ENCODE data around the gene CYGB. TPM values are rescaled to one million over a fixed set of nuclear protein-coding genes. Genes with fewer than 3 reads are reported as not detected.
A peak's percentile ranks its signal among the peaks of the same experiment; 100 is the strongest.

CYGB gene
- total and polyA plus RNA-seq, 4 donors: 0.83 to 7.8 (median 1.4) TPM

- H3K27me3 ChIP-seq (ENCODE audit: control insufficient read depth in 4 of 4, insufficient read depth in 4 of 4, low read length in 3 of 4): no peaks in the 10 kb centered on the region
- WGBS: 55% methylated on average over 3 of the region's 3 CpGs
- H3K4me1 ChIP-seq (ENCODE audit: control insufficient read depth in 4 of 4, insufficient read depth in 4 of 4, low read length in 3 of 4): peaks cover 7 to 57% (median 47%) of the 10 kb centered on the region in 4 donors
- TF ChIP-seq ATF3 (IDR thresholded peaks at IDR 0.05) (no peak), SP1 (IDR thresholded peaks at IDR 0.05) (no peak), CTCF (IDR thresholded peaks at IDR 0.05; ENCODE audit: low read depth, low read length, missing input control) (peak; percentile 60), RAD21 (IDR thresholded peaks at IDR 0.05) (peak; percentile 79 to 88), RXRA (IDR thresholded peaks at IDR 0.05) (no peak), FOXA1 (IDR thresholded peaks at IDR 0.05) (no peak), ZBTB33 (IDR thresholded peaks at IDR 0.05) (no peak), GABPA (IDR thresholded peaks at IDR 0.05 in 1 of 2, conservative IDR thresholded peaks at IDR 0.05 in 1 of 2) (no peak), MAX (IDR thresholded peaks at IDR 0.05) (no peak), JUND (IDR thresholded peaks at IDR 0.05) (no peak), TAF1 (conservative IDR thresholded peaks at IDR 0.05) (no peak), REST (IDR thresholded peaks at IDR 0.05) (no peak), HNF4G (IDR thresholded peaks at IDR 0.05) (no peak)
- H3K4me3 ChIP-seq (ENCODE audit: low read depth in 1 of 3, low read length in 3 of 3): no peak overlapping the region
- no peak overlapping the region for H3K9ac ChIP-seq (ENCODE audit: low read depth in 1 of 2, low read length in 2 of 2)
- H3K27ac ChIP-seq (ENCODE audit: low read depth in 1 of 2, low read length in 2 of 2): peak overlapping the region in 1 of 2 donors; percentile 25
- peak; percentile 66 for DNase-seq (ENCODE audit: low spot score)
- no peaks in the 10 kb centered on the region for H3K9me3 ChIP-seq (ENCODE audit: control insufficient read depth in 4 of 4, low read length in 3 of 4)
- no peaks in the 10 kb centered on the region for H3K36me3 ChIP-seq (ENCODE audit: control insufficient read depth in 4 of 4, insufficient read depth in 3 of 4, low read depth in 1 of 4, low read length in 3 of 4)
Observed at GRCh38 chr17:76547183-76547641, 9.7 kb upstream of the CYGB start.

GRCh38 chr17:76546556-76547182 lies 9.2 kb upstream of the CYGB start:
- no peaks in the 10 kb centered on the region for H3K36me3 ChIP-seq (ENCODE audit: control insufficient read depth in 4 of 4, insufficient read depth in 3 of 4, low read depth in 1 of 4, low read length in 3 of 4)
- no peak for TF ChIP-seq FOXA2 (IDR thresholded peaks at IDR 0.05)
- TF ChIP-seq JUND (IDR thresholded peaks at IDR 0.05): no peak
- no peak for TF ChIP-seq HNF4G (IDR thresholded peaks at IDR 0.05)
- TF ChIP-seq HNF4A (conservative IDR thresholded peaks at IDR 0.05): no peak
- no peak for TF ChIP-seq SP1 (IDR thresholded peaks at IDR 0.05)
- no peak for TF ChIP-seq TAF1 (conservative IDR thresholded peaks at IDR 0.05)
- no peak for TF ChIP-seq YY1 (IDR thresholded peaks at IDR 0.05)
- no peak for TF ChIP-seq ATF3 (IDR thresholded peaks at IDR 0.05)
- no peak for TF ChIP-seq RAD21 (IDR thresholded peaks at IDR 0.05)
- no peaks in the 10 kb centered on the region for H3K27me3 ChIP-seq (ENCODE audit: control insufficient read depth in 4 of 4, insufficient read depth in 4 of 4, low read length in 3 of 4)
- no peak overlapping the region for H3K4me3 ChIP-seq (ENCODE audit: low read depth in 1 of 3, low read length in 3 of 3)
- no peak for DNase-seq (ENCODE audit: low spot score)
- 62% methylated on average over 11 of the region's 11 CpGs for WGBS
- peaks cover 7 to 55% (median 46%) of the 10 kb centered on the region in 4 donors for H3K4me1 ChIP-seq (ENCODE audit: control insufficient read depth in 4 of 4, insufficient read depth in 4 of 4, low read length in 3 of 4)
- H3K9ac ChIP-seq (ENCODE audit: low read depth in 1 of 2, low read length in 2 of 2): no peak overlapping the region
- no peaks in the 10 kb centered on the region for H3K9me3 ChIP-seq (ENCODE audit: control insufficient read depth in 4 of 4, low read length in 3 of 4)
- H3K27ac ChIP-seq (ENCODE audit: low read depth in 1 of 2, low read length in 2 of 2): peak overlapping the region in 1 of 2 donors; percentile 25
